GM12865 (cell line): ENCODE measurements around the gene PEX11A.

ENCODE experiments used
- DNase-seq: peaks from one replicate; pipeline ENCODE4 v3.0.0; 2010; ENCODE audit warnings: low read depth
- H3K4me3 ChIP-seq: 2 replicates; pipeline ENCODE4 v1.5.1; 2011; ENCODE audit warnings: mild to moderate bottlenecking, low read depth, low read length, control low read depth
- CTCF ChIP-seq: IDR thresholded peaks from 2 replicates; pipeline ENCODE4 v1.5.1; 2011; ENCODE audit warnings: low read length, control low read depth, low read depth, inconsistent platforms; ENCODE audit not compliant: insufficient read depth; ENCODE audit errors: missing control alignments

The PEX11A gene

GRCh38 chr15:89632563-89633430 lies 57.8 kb downstream of the PEX11A start:
- no peak overlapping the region for H3K4me3 ChIP-seq
- no peak for TF ChIP-seq CTCF
- no peak for DNase-seq

GRCh38 chr15:89631902-89632264 lies 58.7 kb downstream of the PEX11A start:
- no peak overlapping the region for H3K4me3 ChIP-seq
- DNase-seq = no peak
- TF ChIP-seq CTCF = no peak
